ENCODE results near the gene FAM3B. TPM values are rescaled to one million over a fixed set of nuclear protein-coding genes. Genes with fewer than 3 reads are reported as not detected.

Gene FAM3B
- total and polyA plus RNA-seq, 2 experiments from 2014 or later: 35.4 to 49.7 TPM

GRCh38 chr21:41294548-41295231 lies 21.9 kb upstream of the FAM3B start:
- Histone ChIP-seq H2AFZ (no peak overlapping the region), H3K79me2 (no peaks in the 10 kb centered on the region), H4K20me1 (ENCODE audit: insufficient read depth, poor library complexity, severe bottlenecking) (no peaks in the 10 kb centered on the region), H3K4me3 (no peak overlapping the region), H3K36me3 (replicated peaks; ENCODE audit: insufficient read depth, low read depth) (no peaks in the 10 kb centered on the region), H3K4me2 (no peak overlapping the region), H3K9me3 (ENCODE audit: low read depth) (no peaks in the 10 kb centered on the region), H3K27me3 (no peaks in the 10 kb centered on the region), H3K4me1 (ENCODE audit: insufficient read depth) (no peaks in the 10 kb centered on the region), H3K9me2 (replicated peaks; ENCODE audit: insufficient read depth) (no peaks in the 10 kb centered on the region), H3K27ac (no peak overlapping the region)
- no peak for DNase-seq (ENCODE audit: low spot score)
- 95% methylated on average over 1 of the region's 1 CpG for WGBS (ENCODE audit: low lambda C conversion rate, missing lambda C conversion rate)
- TF ChIP-seq CTCF (IDR thresholded peaks at IDR 0.05; ENCODE audit: poor library complexity) (no peak), EZH2phosphoT487 (IDR thresholded peaks at IDR 0.05; ENCODE audit: low read depth, severe bottlenecking, unreplicated experiment) (no peak), EZH2 (IDR thresholded peaks at IDR 0.05; ENCODE audit: borderline replicate concordance) (no peak)

DNA sequence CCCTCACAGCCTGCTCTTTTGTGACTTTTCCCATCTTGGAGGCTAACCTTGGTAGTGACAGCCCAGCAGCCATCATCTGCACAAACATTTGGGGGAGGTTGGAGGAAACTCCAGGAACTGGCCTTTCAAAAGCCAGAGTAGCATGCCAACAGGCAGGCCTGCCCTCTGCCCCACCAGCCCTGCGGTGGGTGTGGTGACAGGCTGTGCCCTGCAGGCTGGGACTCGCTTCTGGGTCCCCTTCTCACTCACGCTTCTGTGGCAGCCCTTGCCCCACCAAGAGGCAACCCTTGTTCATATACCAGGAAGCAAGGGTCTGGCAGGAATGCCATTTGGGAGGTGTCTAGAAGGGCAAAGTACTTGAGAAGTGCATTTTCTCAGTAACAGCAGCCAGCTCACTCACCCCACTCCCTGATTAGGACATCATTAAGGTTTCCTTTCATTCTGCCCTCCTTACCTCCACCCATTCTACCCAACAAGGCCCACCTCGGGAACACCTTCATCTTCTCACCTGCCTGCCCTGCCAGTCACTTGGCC lies 20.8 kb upstream of the FAM3B start:
- Histone ChIP-seq H3K9me2 (replicated peaks; ENCODE audit: insufficient read depth) (no peaks in the 10 kb centered on the region), H3K79me2 (no peaks in the 10 kb centered on the region), H3K9me3 (ENCODE audit: low read depth) (no peaks in the 10 kb centered on the region), H3K36me3 (replicated peaks; ENCODE audit: insufficient read depth, low read depth) (no peaks in the 10 kb centered on the region), H3K4me3 (no peak overlapping the region), H3K4me1 (ENCODE audit: insufficient read depth) (no peaks in the 10 kb centered on the region), H2AFZ (no peak overlapping the region), H4K20me1 (ENCODE audit: insufficient read depth, poor library complexity, severe bottlenecking) (no peaks in the 10 kb centered on the region), H3K4me2 (no peak overlapping the region), H3K27ac (no peak overlapping the region), H3K27me3 (no peaks in the 10 kb centered on the region)
- no peak for TF ChIP-seq EZH2phosphoT487 (IDR thresholded peaks at IDR 0.05; ENCODE audit: low read depth, severe bottlenecking, unreplicated experiment)
- TF ChIP-seq CTCF (IDR thresholded peaks at IDR 0.05; ENCODE audit: poor library complexity): no peak
- no peak for TF ChIP-seq EZH2 (IDR thresholded peaks at IDR 0.05; ENCODE audit: borderline replicate concordance)
- DNase-seq (ENCODE audit: low spot score): no peak
- WGBS (ENCODE audit: low lambda C conversion rate, missing lambda C conversion rate): 85% methylated on average over 4 of the region's 4 CpGs

DNA sequence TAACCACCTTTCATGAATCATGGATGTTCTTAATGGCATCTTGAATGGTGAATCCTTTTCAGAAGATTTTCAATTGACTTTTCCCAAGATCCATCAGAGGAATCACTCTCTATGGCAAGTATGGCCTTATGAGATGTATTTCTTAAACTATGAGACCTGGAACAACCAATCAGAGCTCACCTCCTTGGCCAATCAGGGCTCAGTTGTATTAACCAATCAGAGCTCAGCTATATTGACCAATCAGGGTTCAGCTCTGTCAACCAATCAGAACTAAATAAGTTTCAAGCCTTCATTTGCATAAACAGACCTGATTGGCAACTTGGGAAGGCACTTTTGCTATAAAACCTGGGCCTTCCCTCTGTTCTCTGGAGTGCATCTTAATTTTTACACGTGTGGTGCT lies 13.6 kb upstream of the FAM3B start:
- H3K27me3 ChIP-seq: peaks cover 12% of the 10 kb centered on the region
- no peaks in the 10 kb centered on the region for H3K9me3 ChIP-seq (ENCODE audit: low read depth)
- no peak overlapping the region for H3K27ac ChIP-seq
- H3K4me3 ChIP-seq: no peak overlapping the region
- no peaks in the 10 kb centered on the region for H3K9me2 ChIP-seq (replicated peaks; ENCODE audit: insufficient read depth)
- no peak overlapping the region for H2AFZ ChIP-seq
- WGBS (ENCODE audit: low lambda C conversion rate, missing lambda C conversion rate): 96% methylated on average over 1 of the region's 1 CpG
- H3K79me2 ChIP-seq: no peaks in the 10 kb centered on the region
- H3K4me2 ChIP-seq: no peak overlapping the region
- H3K4me1 ChIP-seq (ENCODE audit: insufficient read depth): no peaks in the 10 kb centered on the region
- H3K36me3 ChIP-seq (replicated peaks; ENCODE audit: insufficient read depth, low read depth): no peaks in the 10 kb centered on the region
- no peak for DNase-seq (ENCODE audit: low spot score)
- TF ChIP-seq EZH2phosphoT487 (IDR thresholded peaks at IDR 0.05; ENCODE audit: low read depth, severe bottlenecking, unreplicated experiment) (no peak), EZH2 (IDR thresholded peaks at IDR 0.05; ENCODE audit: borderline replicate concordance) (no peak), CTCF (IDR thresholded peaks at IDR 0.05; ENCODE audit: poor library complexity) (no peak)
- no peaks in the 10 kb centered on the region for H4K20me1 ChIP-seq (ENCODE audit: insufficient read depth, poor library complexity, severe bottlenecking)
